Breast epithelium (tissue), 3 donors: ENCODE measurements around the gene RPP21.

ENCODE experiments used
- CTCF ChIP-seq, 3 donors: fragments of 450-650 bp; IDR thresholded peaks; one replicate each; pipeline ENCODE4 v1.5.1; 2016 to 2017; ENCODE audit warnings: antibody characterized with exemption in 3 of 3, mild to moderate bottlenecking in 3 of 3, moderate library complexity in 3 of 3
- POLR2AphosphoS5 ChIP-seq, 3 donors: sonication (generic); formaldehyde crosslinking; IDR thresholded peaks; one replicate each; pipeline ENCODE4 v1.6.1; 2017; ENCODE audit warnings: antibody characterized with exemption in 3 of 3

GRCh38 chr6:30322527-30323501, 22.1 kb upstream of the RPP21 start:
- TF ChIP-seq CTCF (IDR thresholded peaks at IDR 0.05) (no peak), POLR2AphosphoS5 (IDR thresholded peaks at IDR 0.05) (no peak)
